HG02678 (cell line): ENCODE results near the gene CTBS.
A peak's percentile ranks its signal among the peaks of the same experiment; 100 is the strongest.
"Not testable (repeated sequence)": the region's sequence is repeated elsewhere in the genome, so short reads cannot be mapped to it uniquely, and the experiment has no call there.

Experiments used
- ATAC-seq: cut with Tn5 transposase; IDR thresholded peaks from one replicate; pipeline ENCODE4 v1.9.1; 2021; ENCODE audit warnings: mild to moderate bottlenecking, moderate library complexity; ENCODE audit not compliant: unreplicated experiment

The CTBS gene

DNA sequence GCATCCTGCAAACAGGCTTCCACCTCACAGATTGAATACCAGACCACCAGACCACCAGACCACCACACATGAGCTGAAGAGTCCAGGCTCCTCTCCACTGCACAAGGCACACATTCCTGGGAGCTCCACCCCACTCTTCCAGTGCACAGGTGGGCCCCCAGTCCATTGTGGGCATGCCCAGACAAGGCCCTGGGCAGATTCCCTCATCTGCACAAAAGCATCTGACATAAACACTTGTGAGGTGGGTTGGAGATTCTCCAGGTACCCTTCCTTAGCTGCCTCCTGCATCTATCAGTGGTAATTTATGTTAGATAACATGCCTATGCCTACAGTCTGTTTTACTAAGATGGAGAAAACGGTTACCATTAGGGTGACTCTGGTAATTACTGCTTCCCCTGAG is 11.6 kb upstream of the CTBS start:
- no peak for ATAC-seq

DNA sequence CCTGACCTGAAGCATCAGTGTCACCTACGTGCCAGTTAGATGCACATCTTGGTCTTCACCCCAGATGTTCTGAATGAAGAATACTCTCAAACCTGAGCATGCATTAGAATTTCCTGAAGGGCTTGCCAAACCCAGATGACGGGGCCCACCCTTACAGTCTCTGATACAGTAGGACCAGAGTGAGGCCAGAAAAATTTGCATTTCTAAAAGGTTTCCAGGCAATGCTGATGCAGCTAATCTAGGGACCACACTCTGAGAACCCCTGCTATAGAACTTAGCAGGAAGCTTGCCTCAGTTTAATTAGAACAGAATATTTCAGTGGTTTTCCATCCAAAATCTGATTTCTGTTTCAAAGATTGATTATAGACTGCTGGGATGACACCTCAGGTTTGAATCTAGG is 9.9 kb upstream of the CTBS start:
- no peak for ATAC-seq

DNA sequence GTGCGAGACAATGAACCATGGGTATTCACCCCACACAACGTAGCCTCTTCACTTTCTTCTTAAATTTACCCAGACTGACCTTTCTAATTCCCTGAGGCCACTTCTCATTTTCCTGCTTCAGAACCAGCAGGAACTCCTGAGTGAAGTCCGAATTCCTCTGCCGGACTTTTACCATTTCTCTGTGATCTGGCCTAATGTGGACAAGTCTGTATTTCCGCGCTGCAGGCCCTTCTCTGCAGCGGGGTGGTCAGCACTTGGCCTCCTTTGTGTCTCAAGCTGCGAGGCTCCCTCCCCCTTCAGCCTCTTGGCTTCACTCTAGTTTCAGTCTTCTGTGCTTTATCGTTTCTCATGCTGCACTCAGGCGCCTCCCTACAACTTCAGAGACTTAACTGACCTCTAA is 9.4 kb upstream of the CTBS start:
- ATAC-seq = no peak

DNA sequence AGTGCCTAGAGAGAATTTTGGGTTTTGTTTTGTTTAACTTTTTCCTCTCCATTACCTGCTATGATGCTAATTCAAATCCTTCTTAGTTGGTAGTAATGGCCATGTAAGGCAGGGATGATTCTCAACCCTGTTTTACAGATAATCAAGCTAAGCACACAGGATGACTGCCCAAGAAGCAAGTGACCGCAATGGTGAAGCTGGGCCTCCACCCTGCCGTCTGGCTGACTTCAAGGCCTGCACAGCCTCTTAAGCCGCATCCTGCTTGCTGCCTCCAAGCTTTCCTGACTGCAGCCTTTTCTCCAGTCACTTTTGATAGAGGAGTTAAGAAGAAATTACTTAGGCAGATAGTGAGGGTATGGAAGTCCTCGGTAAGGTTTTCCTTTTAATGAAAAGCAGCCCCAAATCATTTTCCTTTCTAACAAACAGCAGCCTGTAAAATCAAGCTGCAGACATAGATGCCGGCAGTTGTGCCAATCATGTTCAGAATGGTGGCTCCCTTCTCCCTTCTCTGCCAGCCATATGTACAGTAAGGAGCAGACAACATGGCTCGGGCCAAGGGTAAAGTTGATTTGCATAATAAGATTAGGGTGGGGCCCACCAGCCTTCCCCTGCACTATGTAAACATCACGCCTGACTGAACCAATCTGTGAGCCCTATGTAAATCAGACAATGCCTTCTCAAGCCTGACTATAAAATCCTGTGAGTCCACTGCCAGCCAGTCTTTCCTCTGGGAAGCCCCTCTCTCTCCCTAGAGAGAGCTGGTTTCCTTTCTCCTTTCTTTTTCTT is 8.8 kb upstream of the CTBS start:
- no peak for ATAC-seq

DNA sequence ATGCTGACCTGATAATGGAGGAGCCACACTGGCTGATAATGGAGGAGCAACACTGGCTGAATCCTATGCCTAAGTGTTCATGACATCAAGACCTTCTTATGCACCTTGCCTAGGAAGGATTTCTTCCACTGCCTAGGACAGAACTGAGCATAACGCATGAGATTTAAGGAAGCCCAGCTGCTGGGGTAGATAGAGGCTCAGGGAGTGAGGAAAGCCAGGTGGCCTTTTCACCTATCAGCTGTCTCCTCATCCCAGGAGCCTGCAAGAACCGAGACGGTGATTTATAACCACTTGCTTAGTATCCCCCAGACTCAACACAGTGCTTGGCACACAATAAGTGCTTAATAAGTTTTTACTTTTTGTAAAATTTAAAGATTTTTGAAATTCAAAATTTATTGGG is 7.4 kb upstream of the CTBS start:
- no peak for ATAC-seq

DNA sequence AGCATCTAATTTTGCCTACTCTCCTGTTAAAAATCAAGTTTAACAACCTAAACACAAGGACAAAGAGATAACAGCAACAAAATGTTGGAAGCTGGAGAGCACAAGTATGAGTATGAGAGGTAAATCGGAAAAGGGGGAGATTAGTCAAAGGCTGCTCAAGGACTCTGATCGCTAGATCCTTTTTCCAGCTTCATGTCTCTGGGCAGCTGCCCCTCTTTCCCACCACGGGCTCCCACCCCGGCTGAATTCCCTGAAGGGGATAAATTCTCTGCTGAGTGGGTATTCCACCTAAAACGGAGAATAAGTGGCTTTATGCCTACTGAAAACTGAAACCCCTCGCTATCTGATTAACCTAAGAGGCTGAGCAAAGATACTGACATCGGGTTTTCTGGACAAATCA is 696 bp upstream of the CTBS start:
- ATAC-seq = no peak

DNA sequence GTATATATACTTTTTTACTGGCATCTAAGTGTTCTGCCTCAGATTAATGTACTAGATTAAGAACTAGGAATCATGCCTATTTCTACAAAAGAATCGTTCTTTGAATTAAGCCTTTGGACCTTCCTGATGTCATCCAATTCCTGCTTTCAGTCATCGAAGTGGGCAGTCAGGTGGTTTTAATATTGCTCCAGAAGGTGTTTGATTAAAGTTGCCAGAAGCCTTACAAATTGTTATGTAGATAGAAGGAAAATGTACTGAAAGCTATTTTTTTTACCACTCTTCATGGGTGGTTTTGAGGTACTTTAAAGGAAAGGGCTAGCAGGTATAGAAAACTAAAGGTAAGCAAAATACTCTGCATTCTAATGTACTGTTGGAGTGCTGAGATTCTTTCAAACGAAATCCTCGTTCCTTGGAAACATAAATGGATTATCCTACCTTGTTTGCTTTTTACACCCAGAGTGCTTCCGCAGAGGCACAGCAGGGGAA is 716 bp downstream of the CTBS start:
- no peak for ATAC-seq

DNA sequence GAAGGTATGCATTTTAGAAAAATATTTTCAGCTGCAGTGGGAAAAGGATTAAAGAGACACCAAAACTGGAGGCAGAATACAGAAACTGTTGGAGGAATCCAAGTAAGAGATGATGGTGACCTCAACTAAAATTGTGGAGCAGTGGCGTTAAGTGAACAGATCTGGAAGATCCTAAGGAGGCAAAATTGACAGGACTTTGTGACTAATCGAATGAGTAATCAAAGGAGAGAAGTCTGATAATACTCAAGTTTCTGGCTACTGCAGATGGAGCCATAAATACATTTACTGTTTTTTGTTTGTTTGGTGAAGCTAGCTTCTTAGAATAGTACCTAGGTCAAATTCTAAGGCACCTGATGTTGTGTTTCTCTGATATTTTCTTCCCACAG is 3.1 kb downstream of the CTBS start:
- no peak for ATAC-seq

DNA sequence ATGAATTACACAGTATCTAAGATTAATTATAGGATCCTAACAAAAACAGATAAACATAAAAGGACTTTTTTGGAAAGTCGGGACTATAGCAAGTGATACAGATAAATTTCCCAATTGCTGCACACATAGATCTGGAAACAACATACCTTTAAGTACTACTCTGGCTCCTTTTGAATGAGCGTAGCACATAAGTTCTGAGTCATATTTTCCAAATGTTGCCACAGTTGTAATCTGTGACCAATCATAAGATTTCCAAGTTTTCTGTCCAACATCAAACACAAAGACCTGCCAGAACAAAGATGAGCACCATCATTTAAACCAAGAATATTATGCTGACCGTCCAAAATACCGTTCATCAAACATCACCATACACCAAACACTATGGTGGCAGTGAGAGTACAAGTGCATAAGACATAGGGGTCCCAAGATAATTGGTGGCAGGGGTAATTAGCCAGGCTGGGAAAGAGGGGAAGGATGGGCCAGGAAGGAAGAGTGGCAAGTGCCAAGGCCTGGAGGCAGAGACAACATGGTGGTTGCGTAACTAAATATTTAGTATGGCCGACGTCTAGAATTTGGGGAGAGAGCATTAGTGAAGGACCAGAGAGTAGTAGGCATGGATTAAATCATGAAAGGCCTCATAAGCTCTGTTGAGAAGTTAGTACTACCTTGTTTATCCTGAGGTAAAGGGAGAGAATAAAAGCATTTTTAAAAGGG is 3.6 kb downstream of the CTBS start:
- ATAC-seq = no peak

DNA sequence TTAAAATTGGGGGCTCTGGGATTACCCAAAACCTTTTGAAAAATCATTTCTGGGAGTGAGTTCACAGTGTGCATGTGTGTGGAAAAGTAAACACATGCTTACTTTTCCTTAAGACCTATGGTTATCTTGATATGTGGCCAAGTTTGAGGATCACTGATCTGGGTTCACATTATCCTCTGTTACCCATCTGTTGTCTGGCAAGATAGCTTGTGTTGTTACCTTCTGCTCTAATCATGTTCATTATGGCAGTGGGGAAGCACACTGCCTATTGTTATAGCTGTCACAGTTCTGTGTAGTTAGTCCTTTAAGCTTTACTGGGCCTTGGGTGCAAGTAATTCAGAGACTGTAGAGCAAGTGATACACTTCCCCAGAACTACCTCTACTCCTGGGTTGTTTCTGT is 5.0 kb downstream of the CTBS start:
- ATAC-seq = no peak

DNA sequence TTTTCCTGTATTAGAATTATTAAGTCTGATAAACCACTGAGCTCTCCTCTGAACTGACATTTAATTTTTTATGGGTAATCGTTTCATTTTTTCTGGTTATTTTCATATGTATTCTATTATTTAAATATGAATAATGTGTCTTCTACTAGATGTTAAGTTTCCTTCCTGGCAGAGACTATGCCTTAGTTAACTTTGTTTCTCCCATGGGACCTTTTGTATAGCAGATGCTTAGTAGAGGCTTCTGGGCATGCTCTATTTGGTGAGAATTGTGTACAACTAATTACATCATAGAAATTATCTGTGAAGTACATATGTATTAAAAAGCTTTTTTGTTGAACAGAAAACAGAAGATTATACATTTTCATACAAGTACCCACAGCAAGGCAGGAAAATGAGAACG is 23.4 kb downstream of the CTBS start:
- no peak for ATAC-seq

DNA sequence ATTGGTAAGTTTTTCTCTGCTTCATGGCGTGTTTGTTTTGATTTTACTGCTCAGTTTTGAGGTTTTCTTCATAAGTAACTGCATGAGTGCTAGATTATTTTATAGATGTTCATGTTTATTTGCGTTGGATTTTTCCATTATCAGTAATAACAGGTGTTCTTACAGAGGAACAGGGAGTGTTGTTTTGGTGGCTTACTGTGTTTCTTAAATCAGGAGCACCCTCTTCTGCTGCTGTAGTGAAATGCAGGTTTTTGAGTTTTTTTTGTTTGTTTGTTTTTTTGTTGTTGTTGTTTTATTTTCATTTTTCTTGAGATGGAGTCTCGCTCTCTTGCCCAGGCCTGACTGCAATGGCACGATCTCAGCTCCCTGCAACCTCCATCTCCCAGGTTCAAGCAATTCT is 32.6 kb downstream of the CTBS start:
- ATAC-seq = no peak

DNA sequence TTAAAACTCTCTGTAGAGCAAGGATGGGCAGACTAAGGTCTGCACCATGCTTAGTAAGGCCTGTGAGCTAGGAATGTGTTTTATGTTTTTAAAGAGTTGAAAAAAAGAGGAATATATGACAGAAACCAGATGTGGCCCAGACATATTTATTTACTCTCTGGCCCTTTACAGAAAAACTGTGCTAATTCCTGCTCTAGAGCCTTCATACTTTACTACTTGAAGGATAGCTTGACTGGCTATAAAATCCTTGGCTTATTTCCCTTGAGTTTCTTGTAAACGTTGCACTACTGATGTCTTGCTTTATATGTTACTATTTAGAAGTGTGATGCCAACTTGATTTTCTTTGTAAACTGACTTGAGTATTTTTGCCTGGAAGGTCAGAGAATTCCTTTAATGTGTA is 33.5 kb downstream of the CTBS start:
- ATAC-seq = no peak

DNA sequence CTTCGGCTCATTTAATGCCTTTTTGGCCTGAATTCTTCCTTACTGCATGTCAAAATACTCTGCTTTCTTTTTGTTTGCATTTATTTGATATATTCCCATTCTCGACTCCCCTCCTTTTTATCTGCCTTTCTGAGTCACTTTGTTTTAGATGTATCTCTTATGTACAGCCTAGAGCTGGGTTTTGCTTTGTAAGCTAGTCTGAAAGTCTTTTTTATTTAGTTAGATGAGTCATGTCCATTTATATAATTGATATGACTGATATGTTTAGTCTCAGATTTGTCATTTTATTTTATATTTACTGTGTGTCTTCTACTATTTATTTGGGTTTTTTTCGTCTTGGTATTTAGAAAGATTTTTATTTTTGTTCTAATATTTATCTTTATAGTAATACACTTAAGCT is 34.3 kb downstream of the CTBS start:
- ATAC-seq = no peak

DNA sequence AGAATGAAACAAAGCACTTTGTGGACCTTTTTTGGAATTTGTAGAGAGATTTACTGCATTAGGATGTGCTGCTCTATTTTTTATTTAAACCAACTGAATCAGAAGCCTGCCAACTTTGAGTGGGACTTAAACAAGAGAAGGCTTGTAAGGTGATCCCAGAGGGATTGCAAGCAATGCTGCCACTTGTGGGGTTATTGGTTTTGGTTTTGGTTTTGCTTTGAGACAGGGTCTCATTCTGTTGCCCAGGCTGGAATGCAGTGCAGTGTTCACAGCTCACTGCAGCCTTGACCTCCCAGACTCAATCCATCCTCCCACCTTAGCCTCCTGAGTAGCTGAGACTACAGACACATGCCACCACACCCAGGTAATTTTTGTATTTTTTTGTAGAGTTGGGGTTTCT is 35.6 kb downstream of the CTBS start:
- peak; percentile 60 for ATAC-seq

DNA sequence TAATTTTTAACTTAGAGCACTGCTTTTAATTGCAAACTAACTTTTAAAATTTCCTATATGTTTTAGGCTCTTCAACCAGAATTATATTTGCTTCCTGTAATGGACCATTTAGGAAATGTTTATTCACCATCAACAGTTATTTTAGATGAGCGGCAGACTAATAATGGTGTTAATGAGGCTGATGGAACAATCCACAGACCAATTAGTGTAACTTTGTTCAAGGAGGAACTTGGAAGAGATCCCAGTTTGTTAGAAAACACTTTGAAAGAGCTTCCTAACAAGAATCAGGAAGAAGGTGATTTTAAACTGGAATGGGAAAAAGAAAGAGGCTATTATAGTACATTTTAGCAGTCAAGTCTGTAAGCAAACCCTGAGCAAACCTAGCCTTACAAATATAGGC is 48.5 kb downstream of the CTBS start:
- no peak for ATAC-seq

DNA sequence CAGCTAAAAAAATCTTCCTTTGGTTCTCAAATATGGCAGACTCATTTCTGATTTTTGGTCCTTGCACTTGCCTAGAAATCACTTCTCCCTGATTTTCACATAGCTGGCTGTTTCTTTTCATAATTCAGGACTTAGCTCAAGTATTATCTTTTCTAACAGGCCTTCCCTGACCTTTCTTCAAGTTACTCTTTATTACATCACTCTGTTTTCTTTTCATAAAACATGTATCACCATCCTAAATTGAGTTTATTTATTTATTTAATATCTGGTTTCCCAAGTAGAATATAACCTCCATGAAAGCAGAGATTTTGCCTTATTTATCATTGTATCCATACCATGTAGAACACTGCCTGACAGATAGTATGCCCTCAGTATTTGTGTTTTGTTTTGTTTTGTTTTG is 49.6 kb downstream of the CTBS start:
- no peak for ATAC-seq

DNA sequence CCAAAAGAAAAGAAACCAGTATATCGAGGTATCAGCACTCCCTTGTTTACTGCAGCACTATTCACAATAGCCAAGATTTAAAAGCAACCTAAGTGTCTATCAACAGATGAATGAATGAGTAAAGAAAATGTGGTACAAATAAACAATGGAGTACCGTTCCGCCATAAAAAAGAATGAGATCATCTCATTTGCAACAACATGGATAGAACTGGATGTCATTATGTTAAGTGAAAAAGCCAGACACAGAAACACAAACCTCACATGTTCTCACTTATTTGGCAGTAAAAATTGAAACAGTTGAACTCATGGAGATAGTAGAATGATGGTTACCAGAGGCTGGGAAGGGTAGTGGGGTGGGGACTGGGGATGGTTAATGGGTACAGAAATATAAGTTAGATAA is 63.6 kb downstream of the CTBS start:
- ATAC-seq = no peak

DNA sequence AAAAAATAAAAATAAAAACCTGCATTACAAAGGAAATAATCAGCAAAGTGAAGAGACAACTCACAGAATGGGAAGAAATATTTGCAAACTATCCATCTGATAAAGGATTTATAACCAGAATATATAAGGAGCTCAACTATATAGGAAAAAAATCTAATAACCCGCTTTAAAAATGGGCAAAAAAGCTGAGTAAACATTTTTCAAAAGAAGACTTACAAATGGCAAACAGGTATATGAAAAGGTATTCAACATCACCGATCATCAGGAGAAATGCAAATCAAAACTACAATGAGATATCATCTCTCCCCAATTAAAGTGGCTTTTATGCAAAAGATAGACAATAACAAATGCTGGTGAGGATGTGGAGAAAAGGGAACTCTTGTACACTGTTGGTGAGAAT is 64.1 kb downstream of the CTBS start:
- no peak for ATAC-seq

DNA sequence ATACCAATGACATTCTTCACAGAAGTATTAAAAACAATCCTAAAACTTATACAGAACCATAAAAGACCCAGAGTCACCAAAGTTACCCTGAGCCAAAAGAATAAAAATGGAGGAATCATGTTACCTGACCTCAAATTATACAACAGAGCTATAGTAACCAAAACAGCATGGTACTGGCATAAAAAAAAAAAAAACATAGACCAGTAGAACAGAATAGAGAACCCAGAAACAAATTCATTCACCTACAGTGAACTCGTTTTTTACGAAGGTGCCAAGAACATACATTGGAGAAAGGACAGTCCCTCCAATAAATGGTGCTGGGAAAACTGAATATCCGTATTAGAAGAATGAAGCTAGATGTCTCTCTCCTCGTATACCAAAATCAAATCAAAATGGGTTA is 65.2 kb downstream of the CTBS start:
- no peak for ATAC-seq

DNA sequence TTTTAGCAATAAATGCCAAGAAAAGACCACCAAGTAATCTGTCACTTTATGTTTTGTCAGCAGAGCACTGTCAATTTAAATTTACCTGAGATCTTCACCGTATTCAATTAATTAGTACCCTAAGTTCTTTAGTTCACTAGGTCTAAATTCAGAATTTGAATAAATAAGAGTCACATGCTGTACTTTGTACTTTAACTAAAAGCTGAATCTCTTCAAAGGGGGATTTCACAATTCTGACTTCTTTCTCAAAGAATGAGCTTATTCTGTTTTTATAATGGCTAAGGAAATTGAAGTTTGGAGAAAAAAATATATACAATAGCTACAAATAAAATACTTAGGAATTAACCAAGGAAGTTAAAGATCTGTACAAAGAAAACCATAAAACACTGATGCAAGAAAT is 65.7 kb downstream of the CTBS start:
- ATAC-seq = no peak

DNA sequence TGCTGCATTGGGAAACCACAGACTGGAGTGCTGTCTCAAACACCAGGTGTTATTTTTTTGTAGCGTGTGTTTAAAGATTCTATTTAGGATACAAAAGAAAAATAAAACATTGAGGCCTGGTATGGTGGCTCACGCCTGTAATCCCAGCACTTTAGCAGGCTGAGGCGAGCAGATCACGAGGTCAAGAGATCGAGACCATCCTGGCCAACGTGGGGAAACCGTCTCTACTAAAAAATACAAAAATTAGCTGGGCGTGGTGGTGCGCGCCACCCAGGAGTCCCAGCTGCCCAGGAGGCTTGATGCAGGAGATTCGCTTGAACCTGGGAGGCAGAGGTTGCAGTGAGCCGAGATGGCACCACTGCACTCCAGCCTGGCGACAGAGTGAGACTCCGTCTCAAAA is 66.4 kb downstream of the CTBS start:
- not testable (repeated sequence) for ATAC-seq
